Endothelial cell of umbilical vein (primary cell): ENCODE results near the gene KLHL1. TPM values are rescaled to one million over a fixed set of nuclear protein-coding genes. Genes with fewer than 3 reads are reported as not detected.

Source experiments
- BruUV-seq: library from RNA; stranded (reverse); fragments of 400-500 nt; replicated peaks from 2 replicates; lab custom pipeline; 2021; lab: Mats Ljungman, UMichigan
- CTCF ChIA-PET: fragments of 300-600, 350-600 bp; sonication (Branson Sonifier 250); formaldehyde crosslinking; loops from one replicate; lab custom pipeline; 2021; ENCODE audit warnings: antibody characterized with exemption, inconsistent platforms; lab: Charles Lee
- POLR2A ChIA-PET: fragments of 300-600, 350-600 bp; sonication (Branson Sonifier 250); formaldehyde crosslinking; loops from one replicate; lab custom pipeline; 2021; ENCODE audit warnings: antibody characterized with exemption, inconsistent platforms; lab: Charles Lee
- DNase-seq: peaks from one replicate; pipeline ENCODE4 v3.0.0-alpha.2; 2011; ENCODE audit warnings: low read depth, low spot score
- FAIRE-seq: peaks from 2 replicates; lab custom pipeline; 2011; peaks lifted over from hg19 to GRCh38; lab: Jason Lieb, UNC
- H2AFZ ChIP-seq: 2 replicates; pipeline ENCODE4 v1.6.0; 2012; ENCODE audit warnings: low read depth, low read length, control low read depth, inconsistent platforms
- H3K27ac ChIP-seq: 2 replicates; pipeline ENCODE4 v1.5.1; 2011; ENCODE audit warnings: low read depth, mild to moderate bottlenecking, control low read depth, low read length, moderate library complexity; ENCODE audit not compliant: insufficient read depth
- H3K27me3 ChIP-seq, 2 experiments: 2 replicates each; pipeline versions ENCODE4 v1.6.0 to v1.6.1; 2011; ENCODE audit warnings: low read length in 2 of 2, mixed read lengths in 1 of 2; ENCODE audit not compliant: control insufficient read depth in 2 of 2, insufficient read depth in 2 of 2
- H3K36me3 ChIP-seq, 2 experiments: 2 replicates in 1 of 2; 3 replicates in 1 of 2; pipeline ENCODE4 v1.5.1; 2011; ENCODE audit warnings: low read length in 2 of 2, mild to moderate bottlenecking in 1 of 2, moderate library complexity in 1 of 2; ENCODE audit not compliant: control insufficient read depth in 2 of 2, insufficient read depth in 2 of 2; ENCODE audit errors: extremely low read depth in 1 of 2
- H3K4me1 ChIP-seq: 3 replicates; pipeline ENCODE4 v1.5.1; 2011; ENCODE audit warnings: mild to moderate bottlenecking, low read length; ENCODE audit not compliant: control insufficient read depth, insufficient read depth; ENCODE audit errors: extremely low read depth
- H3K4me2 ChIP-seq: 2 replicates; pipeline ENCODE4 v1.6.1; 2011; ENCODE audit warnings: low read length, control low read depth, mixed read lengths; ENCODE audit not compliant: insufficient read depth
- H3K4me3 ChIP-seq, 3 experiments: fragments of 200-600 bp in 1 of 3; sonication (generic), shearing (Covaris generic) in 1 of 3; replicated peaks in 1 of 3; 2 replicates each; pipeline ENCODE4 v1.5.1; 2011 to 2016; ENCODE audit warnings: control low read depth in 3 of 3, low read length in 3 of 3, mild to moderate bottlenecking in 2 of 3, inconsistent platforms in 1 of 3, low read depth in 1 of 3, moderate library complexity in 1 of 3; ENCODE audit not compliant: insufficient read depth in 1 of 3
- H3K79me2 ChIP-seq: 2 replicates; pipeline ENCODE4 v1.6.0; 2012; ENCODE audit warnings: low read length, inconsistent platforms; ENCODE audit not compliant: control insufficient read depth, insufficient read depth
- H3K9ac ChIP-seq: replicated peaks from 2 replicates; pipeline ENCODE3; 2011; ENCODE audit warnings: low read length, control low read depth; ENCODE audit not compliant: insufficient read depth; ENCODE audit errors: extremely low read depth
- H3K9me1 ChIP-seq: replicated peaks from 3 replicates; pipeline ENCODE4 v1.6.0; 2011; ENCODE audit warnings: mild to moderate bottlenecking, low read length; ENCODE audit not compliant: control insufficient read depth, insufficient read depth; ENCODE audit errors: extremely low read depth
- H3K9me3 ChIP-seq: replicated peaks from 2 replicates; pipeline ENCODE4 v1.5.1; 2012; ENCODE audit warnings: low read length, inconsistent platforms; ENCODE audit not compliant: control insufficient read depth, insufficient read depth
- H4K20me1 ChIP-seq: replicated peaks from 2 replicates; pipeline ENCODE3; 2011; ENCODE audit warnings: mild to moderate bottlenecking, low read length; ENCODE audit not compliant: control insufficient read depth, insufficient read depth; ENCODE audit errors: extremely low read depth
- GATA2 ChIP-seq: IDR thresholded peaks from 2 replicates; pipeline ENCODE4 v1.7.0; 2011; ENCODE audit warnings: low read depth, mild to moderate bottlenecking, moderate library complexity, mixed read lengths, low read length; ENCODE audit not compliant: insufficient read length, insufficient read depth
- JUN ChIP-seq: IDR thresholded peaks from 2 replicates; pipeline ENCODE4 v1.6.1; 2011; ENCODE audit warnings: borderline replicate concordance, low read depth; ENCODE audit not compliant: insufficient read length, insufficient read depth
- MYC ChIP-seq: IDR thresholded peaks from one replicate; pipeline ENCODE4 v1.6.1; 2011; ENCODE audit warnings: mild to moderate bottlenecking, low read depth, low read length
- POLR2AphosphoS5 ChIP-seq: IDR thresholded peaks from 2 replicates; pipeline ENCODE4 v1.6.1; 2012; ENCODE audit warnings: low read depth, mild to moderate bottlenecking, control low read depth, low read length, moderate library complexity; ENCODE audit not compliant: insufficient read depth
- dilution Hi-C: fragments of 300-500 bp; cut with MboI; formaldehyde crosslinking; loops from one replicate; pipeline ENCODE4 v1.15.0; 2019; ENCODE audit warnings: low sequenced_read_pairs; ENCODE audit not compliant: extremely low pct_ligation_motif_present
- intact Hi-C: fragments of 100-400 bp; cut with micrococcal nuclease; formaldehyde crosslinking; loops from one replicate; pipeline ENCODE4 v1.10.0; 2022
- polyA plus RNA-seq, 4 experiments: library from polyadenylated mRNA; depleted of rRNA in 3 of 4; stranded (reverse) in 3 of 4; unstranded in 1 of 4; fragments of >200 nt; gene quantifications; 2 replicates each; pipeline versions ENCODE4 v1.2.1 to v1.2.3, GENCODE V29; 2011 to 2012; ENCODE audit warnings: missing spikeins in 1 of 4
- total RNA-seq: library from RNA; stranded (reverse); gene quantifications from 2 replicates; pipeline ENCODE4 v1.2.3, GENCODE V29; 2021
- TF ChIP-seq, protein P1 (sequence below), 2 donors: IDR thresholded peaks; 1 replicate in 1 of 2; 2 replicates in 1 of 2; pipeline ENCODE4 v1.5.1; 2011; ENCODE audit warnings: low read length in 2 of 2, mild to moderate bottlenecking in 2 of 2, moderate library complexity in 2 of 2, control low read depth in 1 of 2, inconsistent platforms in 1 of 2, low read depth in 1 of 2; ENCODE audit not compliant: insufficient read depth in 1 of 2; ENCODE audit errors: extremely low read depth in 1 of 2
- TF ChIP-seq, protein P2 (sequence below): IDR thresholded peaks from 2 replicates; pipeline ENCODE4 v1.6.1; 2011; ENCODE audit not compliant: insufficient read depth, insufficient read length

Gene KLHL1
- total and polyA plus RNA-seq, 2 donors (not counting 3 experiments of a cell fraction or from before 2014, with no cell fraction given), result not detected

DNA sequence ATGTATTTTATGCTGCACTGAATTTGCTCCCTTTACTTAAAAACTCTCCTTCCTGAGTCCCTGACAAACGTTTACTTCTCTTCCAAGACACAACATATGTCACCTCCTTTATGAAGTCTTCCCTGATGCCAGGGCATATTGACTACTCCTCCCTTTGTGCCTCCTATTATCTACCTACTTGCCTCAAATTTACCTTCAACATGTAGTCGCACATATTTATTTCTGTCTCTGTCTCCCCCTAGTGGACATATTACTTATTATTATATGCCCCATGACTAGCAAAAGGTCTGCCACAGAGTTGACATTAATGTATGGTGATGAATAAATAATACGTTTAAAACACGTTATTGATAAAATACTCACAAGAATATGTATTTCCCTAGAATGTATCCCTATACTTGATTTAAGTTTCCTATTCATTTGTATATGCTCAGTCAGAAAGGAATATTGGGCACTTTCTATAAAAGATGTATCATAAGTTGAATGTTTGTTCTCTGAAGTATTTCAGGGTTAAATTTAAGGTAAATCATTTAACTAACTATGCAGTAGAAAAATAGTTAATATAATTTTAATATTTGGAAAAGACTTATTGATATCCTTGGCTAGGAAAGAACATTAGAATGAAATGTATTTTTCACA, 250.9 kb downstream of the KLHL1 start:
- Histone ChIP-seq H2AFZ (peak overlapping the region; percentile 10), H3K4me2 (no peak overlapping the region), H3K27ac (no peak overlapping the region), H3K36me3 (no peaks in the 10 kb centered on the region), H3K27me3 (no peaks in the 10 kb centered on the region), H3K4me3 (no peak overlapping the region), H3K9ac (no peak overlapping the region), H3K79me2 (no peaks in the 10 kb centered on the region), H4K20me1 (no peaks in the 10 kb centered on the region), H3K4me1 (peaks cover 9% of the 10 kb centered on the region), H3K9me1 (no peaks in the 10 kb centered on the region), H3K9me3 (no peaks in the 10 kb centered on the region)
- no TSS peak for BruUV-seq
- TF ChIP-seq, protein P1, sequence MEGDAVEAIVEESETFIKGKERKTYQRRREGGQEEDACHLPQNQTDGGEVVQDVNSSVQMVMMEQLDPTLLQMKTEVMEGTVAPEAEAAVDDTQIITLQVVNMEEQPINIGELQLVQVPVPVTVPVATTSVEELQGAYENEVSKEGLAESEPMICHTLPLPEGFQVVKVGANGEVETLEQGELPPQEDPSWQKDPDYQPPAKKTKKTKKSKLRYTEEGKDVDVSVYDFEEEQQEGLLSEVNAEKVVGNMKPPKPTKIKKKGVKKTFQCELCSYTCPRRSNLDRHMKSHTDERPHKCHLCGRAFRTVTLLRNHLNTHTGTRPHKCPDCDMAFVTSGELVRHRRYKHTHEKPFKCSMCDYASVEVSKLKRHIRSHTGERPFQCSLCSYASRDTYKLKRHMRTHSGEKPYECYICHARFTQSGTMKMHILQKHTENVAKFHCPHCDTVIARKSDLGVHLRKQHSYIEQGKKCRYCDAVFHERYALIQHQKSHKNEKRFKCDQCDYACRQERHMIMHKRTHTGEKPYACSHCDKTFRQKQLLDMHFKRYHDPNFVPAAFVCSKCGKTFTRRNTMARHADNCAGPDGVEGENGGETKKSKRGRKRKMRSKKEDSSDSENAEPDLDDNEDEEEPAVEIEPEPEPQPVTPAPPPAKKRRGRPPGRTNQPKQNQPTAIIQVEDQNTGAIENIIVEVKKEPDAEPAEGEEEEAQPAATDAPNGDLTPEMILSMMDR (IDR thresholded peaks at IDR 0.05; ENCODE audit: extremely low read depth in 1 of 2, insufficient read depth in 1 of 2, low read depth in 1 of 2, low read length in 2 of 2), result peak; percentile 38 to 44
- no peak for TF ChIP-seq POLR2AphosphoS5
- dilution Hi-C loops (no loop called here), intact Hi-C loops (loop anchor here (1.0 to 10.0 kb wide), 4 partner anchors 293 to 1555 kb away; no protein-coding TSS in a partner anchor)
- CTCF ChIA-PET, result no interaction called here
- POLR2A ChIA-PET, result no interaction called here
- peak; percentile 64 for DNase-seq
- no peak for FAIRE-seq

DNA sequence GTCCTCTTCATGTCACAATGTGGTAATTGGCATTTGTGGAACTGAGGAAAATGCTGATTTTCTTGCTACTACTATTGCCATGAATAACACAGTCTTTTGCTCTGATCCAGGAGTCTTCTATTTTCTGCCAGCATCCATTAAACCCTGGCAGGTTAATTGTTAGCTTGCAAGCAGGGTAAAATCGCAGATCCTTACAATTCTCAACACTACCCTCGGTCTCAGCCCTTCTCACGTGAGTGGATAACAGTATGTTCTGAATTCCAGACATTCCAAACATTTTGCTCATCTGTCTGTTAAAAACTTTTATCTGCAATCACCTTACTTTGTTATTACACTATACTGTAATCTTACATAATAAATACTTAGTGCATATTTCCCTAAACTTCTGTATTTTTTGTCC, 251.9 kb downstream of the KLHL1 start:
- DNase-seq (peak; percentile 35), FAIRE-seq (no peak)
- ChIA-PET CTCF (interaction anchor here (0.8 kb wide), 1 partner anchor 318 kb away, joined by 5 read pairs; no protein-coding TSS in a partner anchor), POLR2A (no interaction called here)
- Histone ChIP-seq H3K9me1 (no peaks in the 10 kb centered on the region), H3K27me3 (no peaks in the 10 kb centered on the region), H3K36me3 (no peaks in the 10 kb centered on the region), H4K20me1 (no peaks in the 10 kb centered on the region), H3K9ac (no peak overlapping the region), H3K4me3 (no peak overlapping the region), H3K27ac (no peak overlapping the region), H3K79me2 (no peaks in the 10 kb centered on the region), H2AFZ (peak overlapping the region; percentile 51), H3K4me2 (no peak overlapping the region), H3K4me1 (peaks cover 9% of the 10 kb centered on the region), H3K9me3 (no peaks in the 10 kb centered on the region)
- TF ChIP-seq, protein P2, sequence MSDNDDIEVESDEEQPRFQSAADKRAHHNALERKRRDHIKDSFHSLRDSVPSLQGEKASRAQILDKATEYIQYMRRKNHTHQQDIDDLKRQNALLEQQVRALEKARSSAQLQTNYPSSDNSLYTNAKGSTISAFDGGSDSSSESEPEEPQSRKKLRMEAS, result no peak
- TF ChIP-seq GATA2 (no peak), MYC (no peak), JUN (peak; percentile 19)
- no TSS peak for BruUV-seq
- intact Hi-C loops (loop anchor here (1.0 to 10.0 kb wide), 4 partner anchors 114 to 1554 kb away; no protein-coding TSS in a partner anchor), dilution Hi-C loops (no loop called here)
